Fibroblast of the conjunctiva (primary cell): ENCODE measurements around the gene TMEM11.
"Not testable (repeated sequence)": the region's sequence is repeated elsewhere in the genome, so short reads cannot be mapped to it uniquely, and the experiment has no call there.

ENCODE experiments used
- DNase-seq: peaks from one replicate; pipeline ENCODE4 v3.0.0-alpha.2; 2010; ENCODE audit warnings: low read depth

Gene TMEM11

GRCh38 chr17:21211825-21212479, 2.0 kb downstream of the TMEM11 start:
- no peak for DNase-seq

GRCh38 chr17:21210411-21211076, 3.4 kb downstream of the TMEM11 start:
- no peak for DNase-seq

GRCh38 chr17:21209511-21210175, 4.3 kb downstream of the TMEM11 start:
- no peak for DNase-seq

- no peak for DNase-seq
Observed at GRCh38 chr17:21208352-21208751, 5.6 kb downstream of the TMEM11 start.

- no peak for DNase-seq
Observed at GRCh38 chr17:21204935-21205334, 9.0 kb downstream of the TMEM11 start.

- no peak for DNase-seq
Observed at GRCh38 chr17:21202512-21202911, 11.4 kb downstream of the TMEM11 start.

- no peak for DNase-seq
Observed at GRCh38 chr17:21201874-21202273, 12.1 kb downstream of the TMEM11 start.

GRCh38 chr17:21201298-21201595, 12.7 kb downstream of the TMEM11 start:
- DNase-seq, result no peak

GRCh38 chr17:21200590-21201297, 13.2 kb downstream of the TMEM11 start:
- DNase-seq, result no peak

GRCh38 chr17:21199856-21200255, 14.1 kb downstream of the TMEM11 start:
- no peak for DNase-seq

GRCh38 chr17:21199311-21199710, 14.7 kb downstream of the TMEM11 start:
- DNase-seq, result no peak

- no peak for DNase-seq
Observed at GRCh38 chr17:21198411-21198810, 15.6 kb downstream of the TMEM11 start.

GRCh38 chr17:21196126-21196525, 17.8 kb downstream of the TMEM11 start:
- no peak for DNase-seq

- peak; percentile 68 for DNase-seq
Observed at GRCh38 chr17:21194703-21195102, 19.3 kb downstream of the TMEM11 start.

GRCh38 chr17:21194226-21194625, 19.7 kb downstream of the TMEM11 start:
- peak; percentile 20 for DNase-seq

GRCh38 chr17:21193031-21193430, 20.9 kb downstream of the TMEM11 start:
- no peak for DNase-seq

GRCh38 chr17:21192414-21192813, 21.5 kb downstream of the TMEM11 start:
- not testable (repeated sequence) for DNase-seq

GRCh38 chr17:21191698-21192097, 22.3 kb downstream of the TMEM11 start:
- DNase-seq, result no peak

GRCh38 chr17:21190078-21190477, 23.9 kb downstream of the TMEM11 start:
- DNase-seq, result no peak

- no peak for DNase-seq
Observed at GRCh38 chr17:21189361-21189760, 24.6 kb downstream of the TMEM11 start.

GRCh38 chr17:21186399-21187187, 27.4 kb downstream of the TMEM11 start:
- DNase-seq, result no peak

GRCh38 chr17:21185061-21185460, 28.9 kb downstream of the TMEM11 start:
- DNase-seq, result peak; percentile 8
